NCI-H1092 treated with DMSO at 0.1 percent for 48 hours (cell line): Measurements from ENCODE around the gene ACVR1C.
A peak's percentile ranks its signal among the peaks of the same experiment; 100 is the strongest.
"Not testable (repeated sequence)": the region's sequence is repeated elsewhere in the genome, so short reads cannot be mapped to it uniquely, and the experiment has no call there.

Source experiments
- DNase-seq: peaks from one replicate; lab custom pipeline; 2025; lab: John Stamatoyannopoulos, UW

Gene ACVR1C

GRCh38 chr2:157574165-157574564 is 54.5 kb downstream of the ACVR1C start:
- no peak for DNase-seq

GRCh38 chr2:157572725-157573124 is 55.9 kb downstream of the ACVR1C start:
- no peak for DNase-seq

- DNase-seq: not testable (repeated sequence)
Observed at GRCh38 chr2:157566623-157567022, 62.0 kb downstream of the ACVR1C start.

GRCh38 chr2:157566113-157566512 is 62.6 kb downstream of the ACVR1C start:
- not testable (repeated sequence) for DNase-seq

- DNase-seq: no peak
Observed at GRCh38 chr2:157565550-157565949, 63.1 kb downstream of the ACVR1C start.

GRCh38 chr2:157559890-157560289 is 68.8 kb downstream of the ACVR1C start:
- DNase-seq: no peak

GRCh38 chr2:157559461-157559860 is 69.2 kb downstream of the ACVR1C start:
- no peak for DNase-seq

GRCh38 chr2:157559061-157559460 is 69.6 kb downstream of the ACVR1C start:
- no peak for DNase-seq

GRCh38 chr2:157557770-157558169 is 70.9 kb downstream of the ACVR1C start:
- no peak for DNase-seq

GRCh38 chr2:157540102-157540501 is 88.6 kb downstream of the ACVR1C start:
- no peak for DNase-seq

- no peak for DNase-seq
Observed at GRCh38 chr2:157538064-157538463, 90.6 kb downstream of the ACVR1C start.

- DNase-seq: no peak
Observed at GRCh38 chr2:157536815-157537214, 91.8 kb downstream of the ACVR1C start.

- no peak for DNase-seq
Observed at GRCh38 chr2:157528963-157529751, 99.5 kb downstream of the ACVR1C start.

GRCh38 chr2:157526070-157526469 is 102.6 kb downstream of the ACVR1C start:
- DNase-seq: no peak

- DNase-seq: peak; percentile 20
Observed at GRCh38 chr2:157523270-157524247, 105.1 kb downstream of the ACVR1C start.

- not testable (repeated sequence) for DNase-seq
Observed at GRCh38 chr2:157514966-157515365, 113.7 kb downstream of the ACVR1C start.

- DNase-seq: peak; percentile 43
Observed at GRCh38 chr2:157509744-157510143, 118.9 kb downstream of the ACVR1C start.

GRCh38 chr2:157508676-157509075 is 120.0 kb downstream of the ACVR1C start:
- DNase-seq: no peak

GRCh38 chr2:157506586-157506985 is 122.1 kb downstream of the ACVR1C start:
- DNase-seq: no peak

GRCh38 chr2:157504623-157505022 is 124.0 kb downstream of the ACVR1C start:
- DNase-seq: no peak

- DNase-seq: no peak
Observed at GRCh38 chr2:157501026-157501425, 127.6 kb downstream of the ACVR1C start.

GRCh38 chr2:157500334-157500733 is 128.3 kb downstream of the ACVR1C start:
- no peak for DNase-seq

- DNase-seq: no peak
Observed at GRCh38 chr2:157498483-157498882, 130.2 kb downstream of the ACVR1C start.
